Transverse colon (tissue), 4 donors: ENCODE data around the gene REV3L.

ENCODE experiments used
- EP300 ChIP-seq: sonication (generic); formaldehyde crosslinking; IDR thresholded peaks from one replicate; pipeline ENCODE4 v1.6.1; 2017; ENCODE audit warnings: antibody characterized with exemption, low read depth
- POLR2AphosphoS5 ChIP-seq, 3 donors: sonication (generic); formaldehyde crosslinking; IDR thresholded peaks; one replicate each; pipeline ENCODE4 v1.6.1; 2016; ENCODE audit warnings: antibody characterized with exemption in 3 of 3
- TF ChIP-seq, protein P1 (sequence below), 5 experiments: fragments of 200-600 bp in 3 of 5; fragments of 450-650 bp in 2 of 5; sonication (generic) in 3 of 5; IDR thresholded peaks; 1 replicate in 2 of 5; 2 replicates in 3 of 5; pipeline ENCODE4 v1.5.1; 2016 to 2017; ENCODE audit warnings: antibody characterized with exemption in 5 of 5, inconsistent platforms in 3 of 5, mild to moderate bottlenecking in 2 of 5, moderate library complexity in 1 of 5

DNA sequence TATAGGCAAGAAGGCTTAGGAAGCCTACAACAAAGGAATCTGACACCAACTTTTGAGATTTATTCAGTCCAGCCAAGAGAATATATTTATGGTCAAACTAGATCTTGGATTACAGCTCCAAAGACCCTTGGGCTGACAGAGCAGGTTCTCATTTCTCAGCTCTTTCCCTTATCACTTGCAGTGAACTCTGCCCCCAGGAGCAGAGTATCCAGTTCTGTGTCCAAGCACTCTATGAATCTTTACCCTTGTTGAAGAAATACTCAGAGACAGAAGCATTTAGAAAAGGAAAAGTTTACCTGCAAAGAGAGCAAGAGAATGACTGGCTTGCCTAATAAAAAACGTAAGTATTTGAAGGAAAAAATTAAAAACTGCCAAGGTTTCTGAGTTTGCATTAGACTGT, 205.2 kb downstream of the REV3L start:
- TF ChIP-seq EP300 (no peak), POLR2AphosphoS5 (IDR thresholded peaks at IDR 0.05) (no peak)
- TF ChIP-seq, protein P1, sequence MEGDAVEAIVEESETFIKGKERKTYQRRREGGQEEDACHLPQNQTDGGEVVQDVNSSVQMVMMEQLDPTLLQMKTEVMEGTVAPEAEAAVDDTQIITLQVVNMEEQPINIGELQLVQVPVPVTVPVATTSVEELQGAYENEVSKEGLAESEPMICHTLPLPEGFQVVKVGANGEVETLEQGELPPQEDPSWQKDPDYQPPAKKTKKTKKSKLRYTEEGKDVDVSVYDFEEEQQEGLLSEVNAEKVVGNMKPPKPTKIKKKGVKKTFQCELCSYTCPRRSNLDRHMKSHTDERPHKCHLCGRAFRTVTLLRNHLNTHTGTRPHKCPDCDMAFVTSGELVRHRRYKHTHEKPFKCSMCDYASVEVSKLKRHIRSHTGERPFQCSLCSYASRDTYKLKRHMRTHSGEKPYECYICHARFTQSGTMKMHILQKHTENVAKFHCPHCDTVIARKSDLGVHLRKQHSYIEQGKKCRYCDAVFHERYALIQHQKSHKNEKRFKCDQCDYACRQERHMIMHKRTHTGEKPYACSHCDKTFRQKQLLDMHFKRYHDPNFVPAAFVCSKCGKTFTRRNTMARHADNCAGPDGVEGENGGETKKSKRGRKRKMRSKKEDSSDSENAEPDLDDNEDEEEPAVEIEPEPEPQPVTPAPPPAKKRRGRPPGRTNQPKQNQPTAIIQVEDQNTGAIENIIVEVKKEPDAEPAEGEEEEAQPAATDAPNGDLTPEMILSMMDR (IDR thresholded peaks at IDR 0.05), result no peak
